ENCODE measurements around the gene ANTXR1. TPM values are rescaled to one million over a fixed set of nuclear protein-coding genes. Genes with fewer than 3 reads are reported as not detected.

ANTXR1 gene
- total and polyA plus RNA-seq, 2 donors (not counting 3 experiments of a cell fraction or from before 2014, with no cell fraction given): 4.2 to 17.3 TPM

GRCh38 chr2:69162057-69162456 lies 149.1 kb downstream of the ANTXR1 start:
- peak; percentile 69 for TF ChIP-seq GATA2 (IDR thresholded peaks at IDR 0.05; ENCODE audit: insufficient read depth, insufficient read length, low read depth, low read length)
- TF ChIP-seq MYC (IDR thresholded peaks at IDR 0.05; ENCODE audit: low read depth, low read length): no peak
- Histone ChIP-seq H3K4me2 (ENCODE audit: insufficient read depth, low read length) (peak overlapping the region; percentile 85), H3K79me2 (ENCODE audit: control insufficient read depth, insufficient read depth, low read length) (no peaks in the 10 kb centered on the region), H3K9me3 (replicated peaks; ENCODE audit: control insufficient read depth, insufficient read depth, low read length) (no peaks in the 10 kb centered on the region), H3K27me3 (ENCODE audit: control insufficient read depth in 2 of 2, insufficient read depth in 2 of 2, low read length in 2 of 2) (no peaks in the 10 kb centered on the region), H3K4me3 (replicated peaks in 1 of 3; ENCODE audit: insufficient read depth in 1 of 3, low read depth in 1 of 3, low read length in 3 of 3) (no peak overlapping the region), H3K9ac (replicated peaks; ENCODE audit: extremely low read depth, insufficient read depth, low read length) (peak overlapping the region; percentile 51), H3K36me3 (ENCODE audit: control insufficient read depth in 2 of 2, extremely low read depth in 1 of 2, insufficient read depth in 2 of 2, low read length in 2 of 2) (no peaks in the 10 kb centered on the region), H3K4me1 (ENCODE audit: control insufficient read depth, extremely low read depth, insufficient read depth, low read length) (peaks cover 40% of the 10 kb centered on the region), H4K20me1 (replicated peaks; ENCODE audit: control insufficient read depth, extremely low read depth, insufficient read depth, low read length) (no peaks in the 10 kb centered on the region), H2AFZ (ENCODE audit: low read depth, low read length) (no peak overlapping the region), H3K9me1 (replicated peaks; ENCODE audit: control insufficient read depth, extremely low read depth, insufficient read depth, low read length) (no peaks in the 10 kb centered on the region), H3K27ac (ENCODE audit: insufficient read depth, low read depth, low read length) (peak overlapping the region; percentile 95)
- peak; percentile 57 for FAIRE-seq
- no TSS peak for BruUV-seq (replicated peaks)
- DNase-seq (ENCODE audit: low read depth, low spot score): peak; percentile 12
- CTCF ChIA-PET: interaction anchor here (1.0 to 4.2 kb wide), 6 partner anchors 9 to 145 kb away, joined by 3 to 16 read pairs (median 5); no protein-coding TSS in a partner anchor
- POLR2A ChIA-PET: interaction anchor here (0.9 kb wide), 1 partner anchor 40 kb away, joined by 3 read pairs; no protein-coding TSS in a partner anchor
- dilution Hi-C loops (cut with MboI; ENCODE audit: extremely low pct_ligation_motif_present, low sequenced_read_pairs) (no loop called here), intact Hi-C loops (cut with micrococcal nuclease) (loop anchor here (2.0 kb wide), 2 partner anchors 23 to 39 kb away; no protein-coding TSS in a partner anchor)

GRCh38 chr2:69163109-69163508 lies 150.1 kb downstream of the ANTXR1 start:
- Histone ChIP-seq H3K79me2 (ENCODE audit: control insufficient read depth, insufficient read depth, low read length) (no peaks in the 10 kb centered on the region), H3K9me3 (replicated peaks; ENCODE audit: control insufficient read depth, insufficient read depth, low read length) (no peaks in the 10 kb centered on the region), H3K27me3 (ENCODE audit: control insufficient read depth in 2 of 2, insufficient read depth in 2 of 2, low read length in 2 of 2) (no peaks in the 10 kb centered on the region), H4K20me1 (replicated peaks; ENCODE audit: control insufficient read depth, extremely low read depth, insufficient read depth, low read length) (no peaks in the 10 kb centered on the region), H3K27ac (ENCODE audit: insufficient read depth, low read depth, low read length) (peak overlapping the region; percentile 95), H3K9ac (replicated peaks; ENCODE audit: extremely low read depth, insufficient read depth, low read length) (peak overlapping the region; percentile 72), H3K4me3 (replicated peaks in 1 of 3; ENCODE audit: insufficient read depth in 1 of 3, low read depth in 1 of 3, low read length in 3 of 3) (no peak overlapping the region), H3K36me3 (ENCODE audit: control insufficient read depth in 2 of 2, extremely low read depth in 1 of 2, insufficient read depth in 2 of 2, low read length in 2 of 2) (no peaks in the 10 kb centered on the region), H3K9me1 (replicated peaks; ENCODE audit: control insufficient read depth, extremely low read depth, insufficient read depth, low read length) (no peaks in the 10 kb centered on the region), H2AFZ (ENCODE audit: low read depth, low read length) (peak overlapping the region; percentile 14), H3K4me2 (ENCODE audit: insufficient read depth, low read length) (peak overlapping the region; percentile 85), H3K4me1 (ENCODE audit: control insufficient read depth, extremely low read depth, insufficient read depth, low read length) (peaks cover 40% of the 10 kb centered on the region)
- dilution Hi-C loops (cut with MboI; ENCODE audit: extremely low pct_ligation_motif_present, low sequenced_read_pairs) (no loop called here), intact Hi-C loops (cut with micrococcal nuclease) (loop anchor here (1.0 to 2.0 kb wide), 6 partner anchors 24 to 143 kb away; no protein-coding TSS in a partner anchor)
- TF ChIP-seq CTCF (IDR thresholded peaks at IDR 0.05; ENCODE audit: extremely low read depth in 1 of 2, insufficient read depth in 1 of 2, low read depth in 1 of 2, low read length in 2 of 2): no peak
- TF ChIP-seq MAX (IDR thresholded peaks at IDR 0.05; ENCODE audit: insufficient read depth, insufficient read length): no peak
- TF ChIP-seq EZH2 (IDR thresholded peaks at IDR 0.05; ENCODE audit: borderline replicate concordance, low read depth, low read length, severe bottlenecking): no peak
- TF ChIP-seq POLR2A (IDR thresholded peaks at IDR 0.05; ENCODE audit: low read depth, low read length): no peak
- no peak for TF ChIP-seq MYC (IDR thresholded peaks at IDR 0.05; ENCODE audit: low read depth, low read length)
- peak; percentile 89 for TF ChIP-seq FOS (IDR thresholded peaks at IDR 0.05; ENCODE audit: borderline replicate concordance, insufficient read depth, low read length)
- peak; percentile 74 for TF ChIP-seq POLR2AphosphoS5 (IDR thresholded peaks at IDR 0.05; ENCODE audit: insufficient read depth, low read depth, low read length)
- TF ChIP-seq GATA2 (IDR thresholded peaks at IDR 0.05; ENCODE audit: insufficient read depth, insufficient read length, low read depth, low read length): peak; percentile 28
- TF ChIP-seq JUN (IDR thresholded peaks at IDR 0.05; ENCODE audit: borderline replicate concordance, insufficient read depth, insufficient read length, low read depth): peak; percentile 91
- no TSS peak for BruUV-seq (replicated peaks)
- ChIA-PET CTCF (interaction anchor here (0.6 to 4.2 kb wide), 10 partner anchors 10 to 145 kb away, joined by 3 to 16 read pairs (median 4); no protein-coding TSS in a partner anchor), POLR2A (interaction anchor here (0.7 to 1.1 kb wide), 4 partner anchors 9 to 60 kb away, joined by 3 read pairs; no protein-coding TSS in a partner anchor)
- DNase-seq (ENCODE audit: low read depth, low spot score) (peak; percentile 68), FAIRE-seq (peak; percentile 89)
